Measurements from ENCODE around the gene PRAF2.
A peak's percentile ranks its signal among the peaks of the same experiment; 100 is the strongest.

The PRAF2 gene

DNA sequence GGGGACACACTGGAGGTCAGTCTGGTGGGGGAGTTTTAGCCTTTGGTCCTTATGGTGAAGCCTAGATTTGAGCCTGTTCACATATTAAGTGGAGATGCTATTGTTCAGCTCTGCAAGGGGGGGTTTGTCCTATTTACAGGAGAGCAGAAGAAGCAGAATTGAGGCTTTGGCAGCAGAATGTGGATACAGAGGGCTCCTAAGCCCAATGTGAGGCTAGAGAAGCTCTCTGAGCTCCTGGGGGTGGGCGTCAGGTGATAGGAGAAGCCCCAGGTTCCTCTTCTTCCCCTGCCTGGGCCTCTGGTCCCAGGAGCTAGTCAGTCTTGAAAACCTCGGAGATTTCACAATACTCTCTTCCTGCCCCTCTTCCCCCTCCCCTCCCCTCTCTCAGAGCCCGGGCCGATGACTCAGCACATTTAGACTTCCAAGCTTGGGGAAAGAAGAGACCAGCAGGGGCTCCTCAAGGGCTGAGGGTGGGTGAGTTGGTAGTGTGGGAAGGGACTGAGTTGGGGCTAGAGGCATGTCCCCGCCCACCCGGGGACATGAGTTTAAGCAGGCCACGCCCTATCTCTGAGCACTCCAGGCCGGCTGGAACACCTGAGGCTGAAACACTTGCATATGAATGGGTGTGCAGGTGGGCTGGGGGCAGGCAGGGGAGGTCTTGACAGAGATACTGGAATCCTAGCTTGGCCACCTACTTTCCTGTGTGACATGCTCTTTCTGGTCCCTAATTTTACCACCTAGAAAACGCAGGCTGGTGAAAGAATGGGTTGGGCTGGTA, 34.0 kb downstream of the PRAF2 start:
- DNase-seq (ENCODE audit: low read depth), result peak; percentile 93
- H3K4me3 ChIP-seq (ENCODE audit: low read depth, low read length), result peak overlapping the region; percentile 44
- TF ChIP-seq, protein P1, sequence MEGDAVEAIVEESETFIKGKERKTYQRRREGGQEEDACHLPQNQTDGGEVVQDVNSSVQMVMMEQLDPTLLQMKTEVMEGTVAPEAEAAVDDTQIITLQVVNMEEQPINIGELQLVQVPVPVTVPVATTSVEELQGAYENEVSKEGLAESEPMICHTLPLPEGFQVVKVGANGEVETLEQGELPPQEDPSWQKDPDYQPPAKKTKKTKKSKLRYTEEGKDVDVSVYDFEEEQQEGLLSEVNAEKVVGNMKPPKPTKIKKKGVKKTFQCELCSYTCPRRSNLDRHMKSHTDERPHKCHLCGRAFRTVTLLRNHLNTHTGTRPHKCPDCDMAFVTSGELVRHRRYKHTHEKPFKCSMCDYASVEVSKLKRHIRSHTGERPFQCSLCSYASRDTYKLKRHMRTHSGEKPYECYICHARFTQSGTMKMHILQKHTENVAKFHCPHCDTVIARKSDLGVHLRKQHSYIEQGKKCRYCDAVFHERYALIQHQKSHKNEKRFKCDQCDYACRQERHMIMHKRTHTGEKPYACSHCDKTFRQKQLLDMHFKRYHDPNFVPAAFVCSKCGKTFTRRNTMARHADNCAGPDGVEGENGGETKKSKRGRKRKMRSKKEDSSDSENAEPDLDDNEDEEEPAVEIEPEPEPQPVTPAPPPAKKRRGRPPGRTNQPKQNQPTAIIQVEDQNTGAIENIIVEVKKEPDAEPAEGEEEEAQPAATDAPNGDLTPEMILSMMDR (conservative IDR thresholded peaks at IDR 0.05; ENCODE audit: low read depth, low read length), result peak; percentile 25

GRCh38 chrX:49037883-49038475, 35.8 kb downstream of the PRAF2 start:
- H3K4me3 ChIP-seq (ENCODE audit: low read depth, low read length), result no peak overlapping the region
- TF ChIP-seq, protein P1 (conservative IDR thresholded peaks at IDR 0.05; ENCODE audit: low read depth, low read length), result no peak
- DNase-seq (ENCODE audit: low read depth), result peak; percentile 62

GRCh38 chrX:49030283-49030682, 43.5 kb downstream of the PRAF2 start:
- H3K4me3 ChIP-seq (ENCODE audit: low read depth, low read length), result no peak overlapping the region
- TF ChIP-seq, protein P1 (conservative IDR thresholded peaks at IDR 0.05; ENCODE audit: low read depth, low read length), result no peak
- DNase-seq (ENCODE audit: low read depth), result no peak

DNA sequence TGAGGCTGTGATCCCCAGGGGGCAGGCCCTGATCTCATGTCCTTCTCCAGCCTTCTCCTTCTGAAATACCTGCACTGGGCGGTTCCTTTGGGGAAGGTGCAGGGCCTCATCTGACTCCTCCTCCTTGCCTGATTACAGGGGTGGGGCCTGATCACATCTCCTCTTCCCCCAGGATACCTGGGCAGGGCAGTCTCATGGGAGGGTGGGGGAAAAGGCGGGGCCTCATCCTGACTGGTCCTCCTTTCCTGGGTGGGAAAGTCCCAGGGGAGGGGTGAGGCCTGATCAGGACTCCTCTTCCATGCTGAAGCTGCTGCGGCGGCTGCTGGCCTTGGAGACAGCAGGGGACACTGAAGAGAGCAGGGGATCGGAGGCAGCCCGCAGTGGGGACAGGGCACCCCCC, 43.9 kb downstream of the PRAF2 start:
- DNase-seq (ENCODE audit: low read depth), result no peak
- TF ChIP-seq, protein P1 (conservative IDR thresholded peaks at IDR 0.05; ENCODE audit: low read depth, low read length), result no peak
- H3K4me3 ChIP-seq (ENCODE audit: low read depth, low read length), result no peak overlapping the region

Data from choroid plexus epithelial cell (primary cell).